Esophagus muscularis mucosa (tissue), 3 donors: ENCODE measurements around the gene PRDM16.

Source experiments
- EP300 ChIP-seq: sonication (generic); formaldehyde crosslinking; IDR thresholded peaks from one replicate; pipeline ENCODE4 v1.6.1; 2017; ENCODE audit warnings: antibody characterized with exemption
- TF ChIP-seq, protein P1 (sequence below), 3 experiments: fragments of 200-600 bp in 2 of 3; fragments of 450-650 bp in 1 of 3; sonication (generic) in 2 of 3; IDR thresholded peaks; one replicate each; pipeline ENCODE4 v1.5.1; 2017 to 2019; ENCODE audit warnings: antibody characterized with exemption in 3 of 3, mild to moderate bottlenecking in 2 of 3, moderate library complexity in 1 of 3

DNA sequence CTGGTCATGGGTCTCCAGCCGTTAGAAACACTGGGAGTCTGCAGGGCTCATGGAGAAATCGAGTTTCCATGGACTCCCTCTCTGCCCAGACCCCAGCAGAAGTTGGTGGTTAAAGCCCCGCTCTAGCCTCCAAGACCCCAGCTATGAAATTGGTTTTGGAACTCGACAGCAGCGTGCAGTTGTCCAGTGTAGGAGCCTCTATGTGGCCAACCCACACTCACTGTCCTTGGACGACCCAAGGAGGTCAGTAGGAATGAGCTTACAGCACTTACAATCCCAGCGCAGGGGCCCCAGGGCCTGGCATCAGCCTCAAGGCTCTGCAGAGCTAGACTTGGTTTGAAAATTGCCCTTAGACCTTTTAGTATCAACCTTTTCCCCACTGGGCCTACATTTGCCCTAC, 3.2 kb upstream of the PRDM16 start:
- TF ChIP-seq, protein P1, sequence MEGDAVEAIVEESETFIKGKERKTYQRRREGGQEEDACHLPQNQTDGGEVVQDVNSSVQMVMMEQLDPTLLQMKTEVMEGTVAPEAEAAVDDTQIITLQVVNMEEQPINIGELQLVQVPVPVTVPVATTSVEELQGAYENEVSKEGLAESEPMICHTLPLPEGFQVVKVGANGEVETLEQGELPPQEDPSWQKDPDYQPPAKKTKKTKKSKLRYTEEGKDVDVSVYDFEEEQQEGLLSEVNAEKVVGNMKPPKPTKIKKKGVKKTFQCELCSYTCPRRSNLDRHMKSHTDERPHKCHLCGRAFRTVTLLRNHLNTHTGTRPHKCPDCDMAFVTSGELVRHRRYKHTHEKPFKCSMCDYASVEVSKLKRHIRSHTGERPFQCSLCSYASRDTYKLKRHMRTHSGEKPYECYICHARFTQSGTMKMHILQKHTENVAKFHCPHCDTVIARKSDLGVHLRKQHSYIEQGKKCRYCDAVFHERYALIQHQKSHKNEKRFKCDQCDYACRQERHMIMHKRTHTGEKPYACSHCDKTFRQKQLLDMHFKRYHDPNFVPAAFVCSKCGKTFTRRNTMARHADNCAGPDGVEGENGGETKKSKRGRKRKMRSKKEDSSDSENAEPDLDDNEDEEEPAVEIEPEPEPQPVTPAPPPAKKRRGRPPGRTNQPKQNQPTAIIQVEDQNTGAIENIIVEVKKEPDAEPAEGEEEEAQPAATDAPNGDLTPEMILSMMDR (IDR thresholded peaks at IDR 0.05) = no peak
- no peak for TF ChIP-seq EP300
